K562 (cell line): ENCODE data around the gene ROM1. TPM values are rescaled to one million over a fixed set of nuclear protein-coding genes. Genes with fewer than 3 reads are reported as not detected.

Experiments used
- CCNT2 ChIP-seq: IDR thresholded peaks from 2 replicates; pipeline ENCODE4 v1.6.1; 2011; ENCODE audit warnings: borderline replicate concordance, low read depth, mild to moderate bottlenecking, moderate library complexity, mixed read lengths, low read length; ENCODE audit not compliant: insufficient read length; ENCODE audit errors: extremely low read depth
- DACH1 ChIP-seq: fragments of 450-650 bp; IDR thresholded peaks from 2 replicates; pipeline ENCODE4 v1.6.1; 2018; ENCODE audit not compliant: partially characterized antibody
- DEAF1 ChIP-seq: fragments of 450-650 bp; formaldehyde crosslinking; IDR thresholded peaks from 2 replicates; pipeline ENCODE4 v1.4.0; 2020; ENCODE audit warnings: mild to moderate bottlenecking, moderate library complexity
- GABPB1 ChIP-seq: sonication (generic); formaldehyde crosslinking; IDR thresholded peaks from 2 replicates; pipeline ENCODE4 v1.8.0; 2022; ENCODE audit warnings: mild to moderate bottlenecking, missing genetic modification reagents
- JUND ChIP-seq, 2 experiments: IDR thresholded peaks; 2 replicates in 1 of 2; 3 replicates in 1 of 2; pipeline ENCODE4 v1.6.1; 2011; ENCODE audit warnings: borderline replicate concordance in 2 of 2, low read depth in 2 of 2, low read length in 2 of 2, improper control_type of control experiment in 1 of 2, missing biosample characterization in 1 of 2, missing genetic modification characterization in 1 of 2, missing genetic modification reagents in 1 of 2
- KDM1A ChIP-seq, 2 experiments: fragments of 450-650 bp; IDR thresholded peaks; 2 replicates each; pipeline ENCODE4 v1.6.1; 2016; ENCODE audit warnings: mild to moderate bottlenecking in 2 of 2
- MBD2 ChIP-seq: sonication (generic); IDR thresholded peaks from 2 replicates; pipeline ENCODE4 v1.6.1; 2016; ENCODE audit warnings: low read depth, borderline replicate concordance
- RERE ChIP-seq: sonication (generic); formaldehyde crosslinking; IDR thresholded peaks from 2 replicates; pipeline ENCODE4 v1.8.0; 2023; ENCODE audit warnings: missing genetic modification reagents, mild to moderate bottlenecking, borderline replicate concordance
- TARDBP ChIP-seq: fragments of 450-650 bp; IDR thresholded peaks from 2 replicates; pipeline ENCODE4 v1.6.1; 2016
- TRIM25 ChIP-seq: fragments of 450-650 bp; IDR thresholded peaks from 2 replicates; pipeline ENCODE4 v1.7.0; 2016; ENCODE audit warnings: borderline replicate concordance
- ZBTB2 ChIP-seq: fragments of 450-650 bp; IDR thresholded peaks from 2 replicates; pipeline ENCODE4 v1.6.1; 2016; ENCODE audit warnings: antibody characterized with exemption
- ZNF740 ChIP-seq, 3 experiments: fragments of 200-800 bp in 1 of 3; sonication (Bioruptor generic) in 1 of 3; sonication (generic) in 1 of 3; formaldehyde crosslinking in 1 of 3; IDR thresholded peaks; 2 replicates each; pipeline versions ENCODE4 v1.6.1 to v1.8.0; 2016 to 2022; ENCODE audit warnings: mild to moderate bottlenecking in 2 of 3, missing compliant biosample characterization in 2 of 3, missing genetic modification characterization in 2 of 3, missing genetic modification reagents in 1 of 3
- polyA plus RNA-seq, 8 experiments: library from polyadenylated mRNA; depleted of rRNA in 4 of 8; stranded (reverse) in 5 of 8; unstranded in 3 of 8; fragments of >200 nt; fragmentation: Nextera tagmentation in 2 of 8; fragmentation: Illumina TruSeq in 1 of 8; extraction: Ambion mirVana in 2 of 8; extraction: Trizol in 1 of 8; gene quantifications; 2 replicates each; pipeline versions ENCODE4 v1.2.1 to v1.2.3, GENCODE V29; 2011 to 2014; ENCODE audit warnings: inconsistent platforms in 1 of 8, missing spikeins in 1 of 8
- total RNA-seq, 7 experiments: library from RNA; depleted of rRNA in 6 of 7; stranded (reverse); fragments of >200 nt in 6 of 7; fragmentation: Illumina TruSeq in 2 of 7; extraction: Trizol in 2 of 7; gene quantifications; 2 replicates each; pipeline versions ENCODE4 v1.2.1 to v1.2.3, GENCODE V29; 2011 to 2021; ENCODE audit warnings: low replicate concordance in 1 of 7

ROM1 gene
- total and polyA plus RNA-seq, 9 of the 15 experiments (the other 6 are each of a cell fraction or from before 2014, with no cell fraction given) = 0.75 to 4.0 (median 2.6) TPM

- no peak for TF ChIP-seq RERE (CRISPR knock-in tag)
- no peak for TF ChIP-seq KDM1A (IDR thresholded peaks at IDR 0.05)
- 0 out of 2 replicates have a peak, but pooled peaks have one; percentile 66 for TF ChIP-seq ZNF740 (CRISPR knock-in tag; IDR thresholded peaks at IDR 0.05)
- no peak for TF ChIP-seq ZNF740 (tag; IDR thresholded peaks at IDR 0.05)
- TF ChIP-seq ZBTB2 = peak; percentile 65; the same call in 1 of the 2 replicates
- no peak for TF ChIP-seq CCNT2
- 0 out of 2 replicates have a peak, but pooled peaks have one; percentile 41 for TF ChIP-seq MBD2
- no peak for TF ChIP-seq TRIM25
- no peak for TF ChIP-seq JUND (IDR thresholded peaks at IDR 0.05; ENCODE audit: borderline replicate concordance, low read depth, low read length)
- TF ChIP-seq JUND (tag; IDR thresholded peaks at IDR 0.05; ENCODE audit: borderline replicate concordance, low read depth, low read length) = no peak
- TF ChIP-seq TARDBP = no peak
- no peak for TF ChIP-seq DEAF1 (CRISPR knock-in tag)
- TF ChIP-seq DACH1 = no peak
- TF ChIP-seq GABPB1 (CRISPR knock-in tag) = peak; percentile 11; the same call in 1 of the 2 replicates
Observed at GRCh38 chr11:62611705-62612365, 1.2 kb upstream of the ROM1 start (continued).
